ENCODE results near the gene IFI30. TPM values are rescaled to one million over a fixed set of nuclear protein-coding genes. Genes with fewer than 3 reads are reported as not detected.
A peak's percentile ranks its signal among the peaks of the same experiment; 100 is the strongest.

The IFI30 gene
- total RNA-seq, 6 experiments from 2014 or later, result 4.9 to 9.0 (median 6.0) TPM

- TF ChIP-seq CTCF (IDR thresholded peaks at IDR 0.05), result peak; percentile 16; the same call in 1 of the 2 replicates
- DNase-seq, result no peak
- H3K9me3 Mint-ChIP-seq, result no peaks in the 10 kb centered on the region
- no peak overlapping the region for H3K4me3 Mint-ChIP-seq
- no peak overlapping the region for H3K27ac Mint-ChIP-seq
- H3K36me3 Mint-ChIP-seq (ENCODE audit: low read depth), result peaks cover 15% of the 10 kb centered on the region
- peaks cover 6% of the 10 kb centered on the region; the same call in 1 of the 2 replicates for H3K4me1 Mint-ChIP-seq (ENCODE audit: low read depth)
- H3K27me3 Mint-ChIP-seq (ENCODE audit: insufficient read depth), result no peaks in the 10 kb centered on the region
Measured at GRCh38 chr19:18161636-18162002, 12.0 kb upstream of the IFI30 start.

- Mint-ChIP-seq H3K27ac (no peak overlapping the region), H3K27me3 (ENCODE audit: insufficient read depth) (no peaks in the 10 kb centered on the region), H3K36me3 (ENCODE audit: low read depth) (peaks cover 21% of the 10 kb centered on the region), H3K4me3 (no peak overlapping the region), H3K4me1 (ENCODE audit: low read depth) (peaks cover 6% of the 10 kb centered on the region; the same call in 1 of the 2 replicates), H3K9me3 (no peaks in the 10 kb centered on the region)
- TF ChIP-seq CTCF (IDR thresholded peaks at IDR 0.05), result no peak
- DNase-seq, result no peak
Measured at GRCh38 chr19:18164072-18164471, 9.5 kb upstream of the IFI30 start.

- H3K36me3 Mint-ChIP-seq (ENCODE audit: low read depth), result peaks cover 21% of the 10 kb centered on the region
- no peak for TF ChIP-seq CTCF (IDR thresholded peaks at IDR 0.05)
Measured at GRCh38 chr19:18165794-18166544, 7.6 kb upstream of the IFI30 start.

GRCh38 chr19:18167011-18167410, 6.6 kb upstream of the IFI30 start:
- H3K27ac Mint-ChIP-seq, result no peak overlapping the region
- H3K4me3 Mint-ChIP-seq, result no peak overlapping the region

More at GRCh38 chr19:18165794-18166544, 7.6 kb upstream of the IFI30 start:
- Mint-ChIP-seq H3K27ac (no peak overlapping the region; the same call in 1 of the 2 replicates), H3K27me3 (ENCODE audit: insufficient read depth) (peaks cover 2% of the 10 kb centered on the region; the same call in 1 of the 2 replicates), H3K4me1 (ENCODE audit: low read depth) (no peaks in the 10 kb centered on the region), H3K9me3 (no peaks in the 10 kb centered on the region), H3K4me3 (no peak overlapping the region)
- DNase-seq, result no peak

GRCh38 chr19:18167975-18168645, 5.5 kb upstream of the IFI30 start:
- peaks cover 20% of the 10 kb centered on the region for H3K36me3 Mint-ChIP-seq (ENCODE audit: low read depth)
- peak; percentile 24 for DNase-seq

More at GRCh38 chr19:18167011-18167410, 6.6 kb upstream of the IFI30 start:
- no peaks in the 10 kb centered on the region for H3K9me3 Mint-ChIP-seq
- no peak for DNase-seq
- no peak for TF ChIP-seq CTCF (IDR thresholded peaks at IDR 0.05)
- H3K36me3 Mint-ChIP-seq (ENCODE audit: low read depth), result peaks cover 21% of the 10 kb centered on the region
- H3K27me3 Mint-ChIP-seq (ENCODE audit: insufficient read depth), result peaks cover 2% of the 10 kb centered on the region; the same call in 1 of the 2 replicates
- no peaks in the 10 kb centered on the region for H3K4me1 Mint-ChIP-seq (ENCODE audit: low read depth)

More at GRCh38 chr19:18167975-18168645, 5.5 kb upstream of the IFI30 start:
- Mint-ChIP-seq H3K27me3 (ENCODE audit: insufficient read depth) (peaks cover 2% of the 10 kb centered on the region; the same call in 1 of the 2 replicates), H3K9me3 (no peaks in the 10 kb centered on the region), H3K4me3 (no peak overlapping the region), H3K27ac (no peak overlapping the region), H3K4me1 (ENCODE audit: low read depth) (no peaks in the 10 kb centered on the region)
- TF ChIP-seq CTCF (IDR thresholded peaks at IDR 0.05), result peak; percentile 87
